Suprapubic skin (tissue), 4 donors: ENCODE data around the gene ME3. TPM values are rescaled to one million over a fixed set of nuclear protein-coding genes. Genes with fewer than 3 reads are reported as not detected.

Experiments used
- DNase-seq, 2 donors: peaks; one replicate each; pipeline ENCODE4 v3.0.0-alpha.2; 2019; ENCODE audit warnings: low spot score in 2 of 2
- H3K27ac ChIP-seq: fragments of 200-600 bp; sonication (generic); one replicate; pipeline ENCODE4 v1.5.1; 2019
- H3K27me3 ChIP-seq: fragments of 200-600 bp; sonication (generic); one replicate; pipeline ENCODE4 v1.5.1; 2019
- H3K36me3 ChIP-seq: fragments of 200-600 bp; sonication (generic); one replicate; pipeline ENCODE4 v1.5.1; 2019
- H3K4me1 ChIP-seq: fragments of 200-600 bp; sonication (generic); one replicate; pipeline ENCODE4 v1.5.1; 2019
- H3K4me3 ChIP-seq: fragments of 200-600 bp; sonication (generic); one replicate; pipeline ENCODE4 v1.5.1; 2019; ENCODE audit warnings: mild to moderate bottlenecking
- H3K9me3 ChIP-seq: fragments of 200-600 bp; sonication (generic); one replicate; pipeline ENCODE4 v1.5.1; 2019
- CTCF ChIP-seq, 2 donors: fragments of 200-600 bp in 1 of 2; fragments of 450-650 bp in 1 of 2; sonication (generic) in 1 of 2; IDR thresholded peaks; one replicate each; pipeline ENCODE4 v1.5.1; 2016 to 2019; ENCODE audit warnings: antibody characterized with exemption in 2 of 2, mild to moderate bottlenecking in 1 of 2, moderate library complexity in 1 of 2
- EP300 ChIP-seq: sonication (generic); formaldehyde crosslinking; IDR thresholded peaks from one replicate; pipeline ENCODE4 v1.6.1; 2017; ENCODE audit warnings: antibody characterized with exemption
- POLR2A ChIP-seq, 2 donors: fragments of 450-650 bp; IDR thresholded peaks; one replicate each; pipeline ENCODE4 v1.6.1; 2017; ENCODE audit warnings: antibody characterized with exemption in 2 of 2, mild to moderate bottlenecking in 2 of 2, moderate library complexity in 2 of 2
- POLR2AphosphoS5 ChIP-seq, 3 donors: sonication (generic); formaldehyde crosslinking; IDR thresholded peaks; one replicate each; pipeline ENCODE4 v1.6.1; 2017; ENCODE audit warnings: antibody characterized with exemption in 3 of 3
- WGBS: methylation state at CpG from one replicate; pipeline ENCODE4 v1.1.5; 2018; 5-methylcytosine and 5-hydroxymethylcytosine counted together
- total RNA-seq, 4 donors: library from RNA; depleted of rRNA; stranded (reverse); fragments of >200 nt; gene quantifications; one replicate each; pipeline ENCODE4 v1.1.0, GENCODE V29; 2016

Gene ME3
- total RNA-seq, 4 donors from 2014 or later, result 3.7 to 17.0 (median 9.4) TPM

- no peak for DNase-seq
- Histone ChIP-seq H3K27ac (no peak overlapping the region), H3K4me1 (peaks cover 5% of the 10 kb centered on the region), H3K4me3 (no peak overlapping the region), H3K27me3 (no peaks in the 10 kb centered on the region), H3K36me3 (no peaks in the 10 kb centered on the region), H3K9me3 (peaks cover 6% of the 10 kb centered on the region)
- TF ChIP-seq POLR2A (IDR thresholded peaks at IDR 0.05), result no peak
- no peak for TF ChIP-seq EP300
- TF ChIP-seq CTCF (IDR thresholded peaks at IDR 0.05), result no peak
- no peak for TF ChIP-seq POLR2AphosphoS5 (IDR thresholded peaks at IDR 0.05)
- WGBS, result 51% methylated on average over 1 of the region's 1 CpG
Observed at GRCh38 chr11:86718521-86718920, 46.1 kb upstream of the ME3 start.

GRCh38 chr11:86717817-86718501 is 45.5 kb upstream of the ME3 start:
- no peak overlapping the region for H3K27ac ChIP-seq
- WGBS, result 63% methylated on average over 3 of the region's 3 CpGs
- no peak overlapping the region for H3K4me3 ChIP-seq
- no peaks in the 10 kb centered on the region for H3K36me3 ChIP-seq
- no peak for TF ChIP-seq EP300
- TF ChIP-seq CTCF (IDR thresholded peaks at IDR 0.05), result no peak
- no peak for TF ChIP-seq POLR2AphosphoS5 (IDR thresholded peaks at IDR 0.05)
- TF ChIP-seq POLR2A (IDR thresholded peaks at IDR 0.05), result no peak
- DNase-seq, result no peak
- H3K9me3 ChIP-seq, result peaks cover 6% of the 10 kb centered on the region
- no peaks in the 10 kb centered on the region for H3K27me3 ChIP-seq
- H3K4me1 ChIP-seq, result peaks cover 5% of the 10 kb centered on the region

GRCh38 chr11:86715611-86716010 is 43.2 kb upstream of the ME3 start:
- no peak overlapping the region for H3K27ac ChIP-seq
- no peak overlapping the region for H3K4me3 ChIP-seq
- no peaks in the 10 kb centered on the region for H3K27me3 ChIP-seq
- no peaks in the 10 kb centered on the region for H3K9me3 ChIP-seq
- peaks cover 5% of the 10 kb centered on the region for H3K4me1 ChIP-seq
- DNase-seq, result no peak
- no peak for TF ChIP-seq EP300
- TF ChIP-seq POLR2A (IDR thresholded peaks at IDR 0.05), result no peak
- TF ChIP-seq POLR2AphosphoS5 (IDR thresholded peaks at IDR 0.05), result no peak
- no peak for TF ChIP-seq CTCF (IDR thresholded peaks at IDR 0.05)
- no peaks in the 10 kb centered on the region for H3K36me3 ChIP-seq
- 96% methylated on average over 3 of the region's 3 CpGs for WGBS

GRCh38 chr11:86713552-86713951 is 41.1 kb upstream of the ME3 start:
- Histone ChIP-seq H3K36me3 (no peaks in the 10 kb centered on the region), H3K27me3 (no peaks in the 10 kb centered on the region), H3K9me3 (no peaks in the 10 kb centered on the region), H3K4me3 (no peak overlapping the region), H3K27ac (no peak overlapping the region), H3K4me1 (no peaks in the 10 kb centered on the region)
- DNase-seq, result no peak
- TF ChIP-seq POLR2A (IDR thresholded peaks at IDR 0.05) (no peak), EP300 (no peak), CTCF (IDR thresholded peaks at IDR 0.05) (no peak), POLR2AphosphoS5 (IDR thresholded peaks at IDR 0.05) (no peak)
- 91% methylated on average over 5 of the region's 5 CpGs for WGBS

GRCh38 chr11:86710936-86711335 is 38.5 kb upstream of the ME3 start:
- Histone ChIP-seq H3K4me1 (no peaks in the 10 kb centered on the region), H3K4me3 (no peak overlapping the region), H3K27me3 (no peaks in the 10 kb centered on the region), H3K36me3 (no peaks in the 10 kb centered on the region), H3K9me3 (no peaks in the 10 kb centered on the region), H3K27ac (no peak overlapping the region)
- TF ChIP-seq POLR2A (IDR thresholded peaks at IDR 0.05), result no peak
- TF ChIP-seq EP300, result no peak
- TF ChIP-seq POLR2AphosphoS5 (IDR thresholded peaks at IDR 0.05), result no peak
- no peak for TF ChIP-seq CTCF (IDR thresholded peaks at IDR 0.05)
- no peak for DNase-seq
